ENCODE measurements around the gene FCHSD2.

DNA sequence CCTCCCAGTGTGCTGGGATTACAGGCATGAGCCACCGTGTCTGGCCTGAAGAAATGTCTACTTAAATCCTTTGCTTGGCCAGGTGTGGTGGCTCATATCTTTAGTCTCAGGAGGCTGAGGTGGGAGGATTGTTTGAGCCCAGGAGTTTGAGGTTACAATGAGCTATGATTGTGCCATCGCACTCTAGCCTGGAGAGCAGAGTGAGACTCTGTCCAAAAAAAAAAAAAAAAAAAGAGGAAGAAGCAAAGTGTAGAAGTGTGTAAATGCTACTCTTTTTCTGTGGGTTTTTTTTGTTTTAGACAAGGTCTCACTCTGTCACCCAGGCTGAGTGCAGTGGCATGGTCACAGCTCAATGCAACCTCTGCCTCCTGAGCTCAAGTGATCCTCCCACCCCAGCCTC, 334.3 kb downstream of the FCHSD2 start:
- TF ChIP-seq POLR2AphosphoS5 (IDR thresholded peaks at IDR 0.05; ENCODE audit: insufficient read depth, low read depth, low read length) (no peak), POLR2A (IDR thresholded peaks at IDR 0.05; ENCODE audit: low read depth, low read length) (no peak), JUN (IDR thresholded peaks at IDR 0.05; ENCODE audit: borderline replicate concordance, insufficient read depth, insufficient read length, low read depth) (no peak), MYC (IDR thresholded peaks at IDR 0.05; ENCODE audit: low read depth, low read length) (no peak)
- TF ChIP-seq, protein P1, sequence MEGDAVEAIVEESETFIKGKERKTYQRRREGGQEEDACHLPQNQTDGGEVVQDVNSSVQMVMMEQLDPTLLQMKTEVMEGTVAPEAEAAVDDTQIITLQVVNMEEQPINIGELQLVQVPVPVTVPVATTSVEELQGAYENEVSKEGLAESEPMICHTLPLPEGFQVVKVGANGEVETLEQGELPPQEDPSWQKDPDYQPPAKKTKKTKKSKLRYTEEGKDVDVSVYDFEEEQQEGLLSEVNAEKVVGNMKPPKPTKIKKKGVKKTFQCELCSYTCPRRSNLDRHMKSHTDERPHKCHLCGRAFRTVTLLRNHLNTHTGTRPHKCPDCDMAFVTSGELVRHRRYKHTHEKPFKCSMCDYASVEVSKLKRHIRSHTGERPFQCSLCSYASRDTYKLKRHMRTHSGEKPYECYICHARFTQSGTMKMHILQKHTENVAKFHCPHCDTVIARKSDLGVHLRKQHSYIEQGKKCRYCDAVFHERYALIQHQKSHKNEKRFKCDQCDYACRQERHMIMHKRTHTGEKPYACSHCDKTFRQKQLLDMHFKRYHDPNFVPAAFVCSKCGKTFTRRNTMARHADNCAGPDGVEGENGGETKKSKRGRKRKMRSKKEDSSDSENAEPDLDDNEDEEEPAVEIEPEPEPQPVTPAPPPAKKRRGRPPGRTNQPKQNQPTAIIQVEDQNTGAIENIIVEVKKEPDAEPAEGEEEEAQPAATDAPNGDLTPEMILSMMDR (IDR thresholded peaks at IDR 0.05; ENCODE audit: extremely low read depth in 1 of 2, insufficient read depth in 1 of 2, low read depth in 1 of 2, low read length in 2 of 2) = no peak

Data from endothelial cell of umbilical vein (primary cell).